Esophagus muscularis mucosa (tissue), 4 donors: Measurements from ENCODE around the gene TAOK2. TPM values are rescaled to one million over a fixed set of nuclear protein-coding genes. Genes with fewer than 3 reads are reported as not detected.
A peak's percentile ranks its signal among the peaks of the same experiment; 100 is the strongest.

Experiments
- DNase-seq: peaks from one replicate; pipeline ENCODE4 v3.0.0-alpha.2; 2017; ENCODE audit errors: extremely low spot score
- H3K27ac ChIP-seq, 4 donors: fragments of 200-600 bp; sonication (generic); replicated peaks in 1 of 4; 1 replicate in 3 of 4; 2 replicates in 1 of 4; pipeline ENCODE4 v1.5.1; 2016 to 2019; ENCODE audit warnings: mild to moderate bottlenecking in 1 of 4
- H3K27me3 ChIP-seq, 4 donors: fragments of 200-600 bp; sonication (generic); one replicate each; pipeline versions ENCODE4 v1.5.1 to v1.6.0; 2016 to 2019
- H3K36me3 ChIP-seq, 4 donors: fragments of 200-600 bp; sonication (generic); one replicate each; pipeline ENCODE4 v1.5.1; 2016 to 2019
- H3K4me1 ChIP-seq, 4 donors: fragments of 200-600 bp; sonication (generic); one replicate each; pipeline ENCODE4 v1.5.1; 2016 to 2019
- H3K4me3 ChIP-seq, 4 donors: fragments of 200-600 bp; sonication (generic); 1 replicate in 2 of 4; 2 replicates in 2 of 4; pipeline ENCODE4 v1.5.1; 2016 to 2019; ENCODE audit warnings: mild to moderate bottlenecking in 4 of 4, moderate library complexity in 1 of 4
- H3K9me3 ChIP-seq, 4 donors: fragments of 200-600 bp; sonication (generic); 1 replicate in 3 of 4; 2 replicates in 1 of 4; pipeline ENCODE4 v1.5.1; 2016 to 2019
- CTCF ChIP-seq, 3 experiments: fragments of 200-600 bp in 2 of 3; fragments of 450-650 bp in 1 of 3; sonication (generic) in 2 of 3; IDR thresholded peaks; one replicate each; pipeline ENCODE4 v1.5.1; 2017 to 2019; ENCODE audit warnings: antibody characterized with exemption in 3 of 3, mild to moderate bottlenecking in 2 of 3, moderate library complexity in 1 of 3
- EP300 ChIP-seq: sonication (generic); formaldehyde crosslinking; IDR thresholded peaks from one replicate; pipeline ENCODE4 v1.6.1; 2017; ENCODE audit warnings: antibody characterized with exemption
- POLR2A ChIP-seq: fragments of 450-650 bp; IDR thresholded peaks from one replicate; pipeline ENCODE4 v1.6.1; 2017; ENCODE audit warnings: antibody characterized with exemption, moderate library complexity, mild to moderate bottlenecking, low read depth
- POLR2AphosphoS5 ChIP-seq, 2 donors: sonication (generic); formaldehyde crosslinking; IDR thresholded peaks; one replicate each; pipeline ENCODE4 v1.6.1; 2017; ENCODE audit warnings: antibody characterized with exemption in 2 of 2
- WGBS: methylation state at CpG from one replicate; pipeline ENCODE4 v1.1.5; 2018; 5-methylcytosine and 5-hydroxymethylcytosine counted together
- intact Hi-C: fragments of 100-400 bp; cut with DNase I; formaldehyde crosslinking; loops from one replicate; pipeline ENCODE4 v1.15.1; 2023
- total RNA-seq, 4 donors: library from RNA; depleted of rRNA; stranded (reverse); fragments of >200 nt; gene quantifications; one replicate each; pipeline versions ENCODE4 v1.1.0 to v1.2.1, GENCODE V29; 2016

TAOK2 gene
- total RNA-seq, 4 donors from 2014 or later, result 40.9 to 63.6 (median 51.4) TPM

- no peak for DNase-seq
- 100% methylated on average over 4 of the region's 4 CpGs for WGBS
- intact Hi-C loops, result no loop called here
These were observed 5.5 kb upstream of the TAOK2 start for GRCh38 chr16:29968205-29968604.

GRCh38 chr16:29971304-29971703, 2.4 kb upstream of the TAOK2 start:
- WGBS, result 83% methylated on average over 8 of the region's 8 CpGs
- Histone ChIP-seq H3K27ac (no peak overlapping the region), H3K27me3 (no peaks in the 10 kb centered on the region), H3K4me3 (no peak overlapping the region), H3K36me3 (peaks cover 4 to 53% (median 40%) of the 10 kb centered on the region in 4 donors), H3K9me3 (no peaks in the 10 kb centered on the region), H3K4me1 (peaks cover 19 to 28% (median 27%) of the 10 kb centered on the region in 4 donors)
- TF ChIP-seq CTCF (IDR thresholded peaks at IDR 0.05), result no peak
- no peak for TF ChIP-seq POLR2A
- TF ChIP-seq POLR2AphosphoS5 (IDR thresholded peaks at IDR 0.05), result no peak
- no peak for TF ChIP-seq EP300
- intact Hi-C loops, result no loop called here
- DNase-seq, result no peak

More at GRCh38 chr16:29968205-29968604, 5.5 kb upstream of the TAOK2 start:
- Histone ChIP-seq H3K27me3 (no peaks in the 10 kb centered on the region), H3K27ac (no peak overlapping the region), H3K4me3 (no peak overlapping the region), H3K4me1 (peaks cover 5 to 20% (median 14%) of the 10 kb centered on the region in 4 donors), H3K36me3 (peaks cover 4 to 76% (median 46%) of the 10 kb centered on the region in 4 donors), H3K9me3 (no peaks in the 10 kb centered on the region)
- TF ChIP-seq CTCF (IDR thresholded peaks at IDR 0.05) (no peak), EP300 (no peak), POLR2A (no peak), POLR2AphosphoS5 (IDR thresholded peaks at IDR 0.05) (no peak)

- intact Hi-C loops, result no loop called here
- WGBS, result 86% methylated on average over 1 of the region's 1 CpG
These were observed 1.2 kb upstream of the TAOK2 start for GRCh38 chr16:29972500-29972899.

GRCh38 chr16:29972992-29973383, 680 bp upstream of the TAOK2 start:
- TF ChIP-seq POLR2A (no peak), EP300 (no peak), CTCF (IDR thresholded peaks at IDR 0.05) (no peak), POLR2AphosphoS5 (IDR thresholded peaks at IDR 0.05) (no peak)
- H3K4me1 ChIP-seq, result peaks cover 35 to 45% (median 43%) of the 10 kb centered on the region in 4 donors
- H3K9me3 ChIP-seq, result no peaks in the 10 kb centered on the region
- DNase-seq, result no peak
- 75% methylated on average over 6 of the region's 6 CpGs for WGBS
- H3K36me3 ChIP-seq, result peaks cover 8 to 45% (median 39%) of the 10 kb centered on the region in 4 donors
- peak overlapping the region; percentile 64 to 98 (median 81) for H3K4me3 ChIP-seq
- H3K27ac ChIP-seq, result peak overlapping the region; percentile 84 to 93 (median 90)
- no peaks in the 10 kb centered on the region for H3K27me3 ChIP-seq
- intact Hi-C loops, result no loop called here

More at GRCh38 chr16:29972500-29972899, 1.2 kb upstream of the TAOK2 start:
- H3K27ac ChIP-seq, result peak overlapping the region in 1 of 4 donors; percentile 93
- H3K4me3 ChIP-seq, result no peak overlapping the region
- DNase-seq, result no peak
- TF ChIP-seq CTCF (IDR thresholded peaks at IDR 0.05) (no peak), POLR2AphosphoS5 (IDR thresholded peaks at IDR 0.05) (no peak), POLR2A (no peak), EP300 (no peak)
- H3K27me3 ChIP-seq, result no peaks in the 10 kb centered on the region
- H3K9me3 ChIP-seq, result no peaks in the 10 kb centered on the region
- H3K4me1 ChIP-seq, result peaks cover 30 to 40% (median 39%) of the 10 kb centered on the region in 4 donors
- H3K36me3 ChIP-seq, result peaks cover 4 to 44% (median 40%) of the 10 kb centered on the region in 4 donors
